HUES6 (cell line): ENCODE measurements around the gene RHBDD2.
"Not testable (repeated sequence)": the region's sequence is repeated elsewhere in the genome, so short reads cannot be mapped to it uniquely, and the experiment has no call there.

ENCODE experiments used
- H3K27ac ChIP-seq: 2 replicates; pipeline ENCODE4 v1.7.0; 2013; ENCODE audit warnings: low read depth, mild to moderate bottlenecking, low read length, inconsistent platforms
- H3K27me3 ChIP-seq: 2 replicates; pipeline ENCODE4 v1.6.1; 2013; ENCODE audit warnings: low read length; ENCODE audit not compliant: control insufficient read depth, insufficient read depth
- H3K36me3 ChIP-seq: 2 replicates; pipeline ENCODE4 v1.6.1; 2013; ENCODE audit warnings: low read length; ENCODE audit not compliant: control insufficient read depth, insufficient read depth
- H3K4me1 ChIP-seq: 2 replicates; pipeline ENCODE4 v1.6.1; 2013; ENCODE audit warnings: low read length; ENCODE audit not compliant: control insufficient read depth, insufficient read depth
- H3K4me3 ChIP-seq: 2 replicates; pipeline ENCODE4 v1.5.1; 2013; ENCODE audit warnings: low read depth, low read length
- H3K9ac ChIP-seq: one replicate; pipeline ENCODE4 v1.6.1; 2013; ENCODE audit warnings: mild to moderate bottlenecking, low read length
- H3K9me3 ChIP-seq: 2 replicates; pipeline ENCODE4 v1.6.1; 2013; ENCODE audit warnings: low read depth, low read length; ENCODE audit not compliant: control insufficient read depth, insufficient read depth

Gene RHBDD2

DNA sequence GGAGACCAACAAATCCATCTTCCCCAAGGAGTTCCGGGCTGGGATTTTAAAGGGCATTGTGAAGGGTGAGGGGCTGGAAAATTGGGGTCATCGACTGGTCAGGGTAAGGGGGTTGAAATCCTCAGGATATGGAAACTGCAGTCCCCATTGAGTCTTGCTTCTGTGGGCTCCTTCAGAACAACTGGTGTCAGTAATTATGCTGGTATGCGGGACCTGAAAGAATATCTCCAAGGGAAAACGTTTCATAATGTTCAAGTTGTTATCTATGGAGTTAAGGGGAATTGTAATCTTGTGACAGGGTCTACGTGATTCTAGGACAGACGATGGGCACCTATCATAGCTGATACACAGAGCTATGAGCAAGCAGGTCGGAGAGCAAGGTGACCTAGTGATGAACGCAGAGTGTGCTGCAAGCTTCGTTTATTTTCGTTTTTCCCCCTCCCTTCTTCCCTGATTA lies 494 bp upstream of the RHBDD2 start:
- peak overlapping the region; percentile 8 for H3K9ac ChIP-seq
- peak overlapping the region; percentile 50 for H3K4me3 ChIP-seq
- no peaks in the 10 kb centered on the region for H3K27me3 ChIP-seq
- peaks cover 29% of the 10 kb centered on the region for H3K4me1 ChIP-seq
- H3K9me3 ChIP-seq, result no peaks in the 10 kb centered on the region
- H3K27ac ChIP-seq, result no peak overlapping the region
- peaks cover 22% of the 10 kb centered on the region for H3K36me3 ChIP-seq

DNA sequence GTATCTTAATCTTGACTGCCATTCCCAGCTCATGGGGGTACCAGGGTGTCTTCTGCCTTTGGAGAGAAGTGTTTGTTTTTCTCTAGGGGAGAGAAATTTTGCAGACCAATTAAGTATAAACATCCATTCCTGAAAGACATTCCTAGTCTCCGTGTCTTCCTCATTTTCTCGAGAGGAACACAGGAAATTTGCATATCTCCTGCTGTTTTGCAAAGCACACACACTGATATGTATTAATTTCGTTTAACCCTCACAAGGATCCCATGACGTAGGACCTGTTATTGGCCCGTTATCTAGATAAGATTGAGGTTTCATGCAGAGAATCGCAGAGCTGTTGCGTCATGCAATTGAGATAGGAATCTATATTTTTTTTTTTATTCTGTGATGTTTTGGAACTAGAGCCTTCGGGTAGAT lies 944 bp downstream of the RHBDD2 start:
- Histone ChIP-seq H3K4me3 (peak overlapping the region; percentile 80), H3K27ac (no peak overlapping the region), H3K27me3 (no peaks in the 10 kb centered on the region), H3K9ac (peak overlapping the region; percentile 87), H3K4me1 (peaks cover 29% of the 10 kb centered on the region), H3K36me3 (peaks cover 35% of the 10 kb centered on the region), H3K9me3 (no peaks in the 10 kb centered on the region)

DNA sequence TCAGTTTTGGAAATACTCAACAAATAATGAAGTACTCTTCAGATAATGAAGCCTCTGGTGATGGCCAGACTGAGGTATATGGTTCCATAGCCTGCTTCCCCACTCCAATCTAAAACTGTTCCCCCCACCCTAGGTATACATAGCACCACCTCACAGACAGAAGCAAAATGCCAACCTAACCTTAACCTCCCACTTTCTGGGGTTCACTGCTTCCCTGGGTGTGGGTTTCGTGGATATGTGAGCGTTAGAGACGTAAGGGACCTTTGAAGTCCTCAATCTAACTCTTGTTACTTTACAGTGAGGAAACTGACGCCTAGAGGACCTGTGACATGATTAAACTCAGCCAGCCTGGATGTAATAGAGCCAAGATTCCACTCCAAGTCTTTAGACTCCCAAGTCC lies 1.4 kb downstream of the RHBDD2 start:
- H3K9ac ChIP-seq, result no peak overlapping the region
- H3K9me3 ChIP-seq, result no peaks in the 10 kb centered on the region
- no peaks in the 10 kb centered on the region for H3K27me3 ChIP-seq
- peaks cover 40% of the 10 kb centered on the region for H3K36me3 ChIP-seq
- peaks cover 29% of the 10 kb centered on the region for H3K4me1 ChIP-seq
- H3K27ac ChIP-seq, result no peak overlapping the region
- H3K4me3 ChIP-seq, result peak overlapping the region; percentile 80; the same call in 1 of the 2 replicates

DNA sequence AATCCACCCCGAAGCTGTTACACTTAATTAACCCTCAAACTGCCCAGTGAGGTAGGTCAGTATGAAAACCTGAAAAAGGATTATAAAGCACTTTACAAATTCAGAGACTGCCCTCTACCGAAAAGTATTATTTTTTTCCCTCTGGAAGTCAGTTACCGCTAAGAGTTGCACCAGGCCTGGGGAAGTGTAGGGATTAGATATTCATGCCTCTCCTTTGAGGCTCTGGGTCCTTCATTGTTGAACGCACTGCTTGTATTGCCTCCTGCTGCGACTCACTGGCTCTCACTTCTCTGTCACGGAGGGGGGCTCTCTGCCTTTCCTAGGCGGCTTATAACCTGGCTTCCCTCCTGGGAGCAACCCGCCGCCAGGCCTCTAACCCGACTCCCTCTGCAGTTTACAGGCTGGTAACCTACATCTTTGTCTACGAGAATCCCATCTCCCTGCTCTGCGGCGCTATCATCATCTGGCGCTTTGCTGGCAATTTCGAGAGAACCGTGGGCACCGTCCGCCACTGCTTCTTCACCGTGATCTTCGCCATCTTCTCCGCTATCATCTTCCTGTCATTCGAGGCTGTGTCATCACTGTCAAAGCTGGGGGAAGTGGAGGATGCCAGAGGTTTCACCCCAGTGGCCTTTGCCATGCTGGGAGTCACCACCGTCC lies 2.7 kb downstream of the RHBDD2 start:
- no peaks in the 10 kb centered on the region for H3K27me3 ChIP-seq
- no peaks in the 10 kb centered on the region for H3K9me3 ChIP-seq
- no peak overlapping the region for H3K9ac ChIP-seq
- peaks cover 52% of the 10 kb centered on the region for H3K36me3 ChIP-seq
- peaks cover 24% of the 10 kb centered on the region for H3K4me1 ChIP-seq
- H3K27ac ChIP-seq, result no peak overlapping the region
- H3K4me3 ChIP-seq, result no peak overlapping the region

GRCh38 chr7:75883265-75883824 lies 4.5 kb downstream of the RHBDD2 start:
- H3K27me3 ChIP-seq, H3K27ac ChIP-seq, H3K9me3 ChIP-seq, H3K4me3 ChIP-seq, H3K9ac ChIP-seq: not testable (repeated sequence)
- H3K4me1 ChIP-seq, result peaks cover 19% of the 10 kb centered on the region
- peaks cover 67% of the 10 kb centered on the region for H3K36me3 ChIP-seq

DNA sequence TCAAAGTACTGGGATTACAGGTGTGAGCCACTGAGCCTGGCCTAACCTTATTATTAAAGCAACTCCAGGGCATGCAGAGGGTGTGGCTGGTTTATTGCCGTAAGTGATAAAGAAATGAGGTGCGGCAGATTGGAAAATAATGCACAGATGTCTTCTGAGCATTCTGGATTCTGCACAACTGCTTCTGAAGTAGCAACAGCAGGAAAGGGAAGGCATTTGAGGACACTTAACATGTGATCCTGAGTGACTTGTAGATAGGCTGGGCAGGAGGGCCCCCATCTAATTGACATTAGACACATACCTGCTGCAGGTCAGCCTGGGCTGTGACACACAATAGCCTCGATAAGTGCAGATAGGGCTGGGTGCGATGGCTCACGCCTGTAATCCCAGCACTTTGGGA lies 5.6 kb downstream of the RHBDD2 start:
- peaks cover 16% of the 10 kb centered on the region for H3K4me1 ChIP-seq
- H3K4me3 ChIP-seq, result no peak overlapping the region
- no peaks in the 10 kb centered on the region for H3K27me3 ChIP-seq
- H3K9ac ChIP-seq, result no peak overlapping the region
- H3K27ac ChIP-seq, result no peak overlapping the region
- H3K36me3 ChIP-seq, result peaks cover 76% of the 10 kb centered on the region
- H3K9me3 ChIP-seq, result no peaks in the 10 kb centered on the region

- Histone ChIP-seq H3K9ac (no peak overlapping the region), H3K27me3 (no peaks in the 10 kb centered on the region), H3K27ac (no peak overlapping the region), H3K36me3 (peaks cover 78% of the 10 kb centered on the region), H3K4me3 (no peak overlapping the region), H3K9me3 (no peaks in the 10 kb centered on the region), H3K4me1 (peaks cover 14% of the 10 kb centered on the region)
Observed at GRCh38 chr7:75885036-75885435, 6.2 kb downstream of the RHBDD2 start.

DNA sequence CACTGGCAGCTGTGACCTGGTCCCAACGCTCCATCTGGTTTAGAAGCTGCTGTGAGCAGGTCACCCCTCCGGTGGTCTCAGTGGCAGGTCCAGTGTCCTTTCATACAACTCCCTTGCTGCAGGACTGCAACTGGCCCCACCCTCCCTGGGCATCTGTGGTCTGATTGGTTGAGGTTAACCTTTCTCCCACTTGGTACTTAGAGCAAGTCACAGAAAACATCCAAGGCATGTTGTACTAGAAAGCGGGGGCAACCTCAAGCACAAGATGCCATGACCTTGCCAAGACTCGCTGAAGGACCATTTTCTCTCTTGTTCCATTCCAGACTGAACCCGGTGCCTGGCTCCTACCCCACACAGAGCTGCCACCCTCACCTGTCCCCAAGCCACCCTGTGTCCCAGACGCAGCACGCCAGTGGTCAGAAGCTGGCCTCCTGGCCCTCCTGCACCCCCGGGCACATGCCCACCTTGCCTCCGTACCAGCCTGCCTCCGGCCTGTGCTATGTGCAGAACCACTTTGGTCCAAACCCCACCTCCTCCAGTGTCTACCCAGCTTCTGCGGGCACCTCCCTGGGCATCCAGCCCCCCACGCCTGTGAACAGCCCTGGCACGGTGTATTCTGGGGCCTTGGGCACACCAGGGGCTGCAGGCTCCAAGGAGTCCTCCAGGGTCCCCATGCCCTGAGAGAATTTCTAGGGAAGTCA lies 9.0 kb downstream of the RHBDD2 start:
- H3K27ac ChIP-seq, result no peak overlapping the region
- H3K36me3 ChIP-seq, result peaks cover 61% of the 10 kb centered on the region

DNA sequence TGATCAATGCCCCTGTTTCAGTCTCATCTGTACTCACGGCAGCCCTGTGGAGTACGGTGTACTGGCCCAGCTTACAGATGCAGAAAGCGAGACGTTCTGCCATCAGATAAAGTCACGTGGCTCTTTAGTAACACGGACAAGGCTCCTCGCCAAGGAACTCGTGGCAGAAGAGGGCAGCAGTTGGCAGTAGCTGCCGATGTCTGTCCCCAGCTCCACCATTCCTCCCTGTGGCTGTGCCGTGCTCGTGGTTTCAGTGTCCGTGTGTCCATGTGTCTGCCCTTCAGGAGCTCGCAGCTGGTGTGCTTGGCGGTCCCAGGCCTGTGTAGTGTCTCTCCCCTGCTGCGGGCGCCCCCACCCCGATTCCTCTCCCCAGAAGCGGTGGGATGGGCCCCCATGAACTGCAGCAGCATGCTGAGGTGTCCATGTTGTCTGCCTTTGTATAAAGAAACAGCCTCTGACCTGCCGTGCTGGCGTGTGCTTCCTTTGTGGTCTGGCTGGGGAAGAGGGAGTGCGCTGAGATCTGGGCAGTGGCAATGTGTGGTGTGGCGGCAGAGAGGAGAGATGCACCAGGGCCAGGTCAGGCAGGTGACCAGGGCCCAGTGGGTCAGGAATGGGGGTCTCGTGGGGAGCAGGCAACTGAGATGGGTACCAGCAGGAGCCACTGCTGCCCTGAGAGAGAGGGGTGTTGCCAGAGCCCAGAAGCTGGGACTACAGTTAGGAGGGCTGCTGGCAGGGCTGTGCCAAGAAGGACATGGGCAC lies 9.8 kb downstream of the RHBDD2 start:
- Histone ChIP-seq H3K36me3 (peaks cover 54% of the 10 kb centered on the region), H3K9me3 (no peaks in the 10 kb centered on the region), H3K27me3 (no peaks in the 10 kb centered on the region), H3K4me3 (no peak overlapping the region), H3K27ac (no peak overlapping the region), H3K9ac (no peak overlapping the region), H3K4me1 (no peaks in the 10 kb centered on the region)

More for the DNA sequence above, 9.0 kb downstream of the RHBDD2 start:
- Histone ChIP-seq H3K9ac (no peak overlapping the region), H3K27me3 (no peaks in the 10 kb centered on the region), H3K9me3 (no peaks in the 10 kb centered on the region), H3K4me1 (no peaks in the 10 kb centered on the region), H3K4me3 (no peak overlapping the region)

GRCh38 chr7:75889223-75889825 lies 10.5 kb downstream of the RHBDD2 start:
- H3K4me1 ChIP-seq, result no peaks in the 10 kb centered on the region
- no peak overlapping the region for H3K9ac ChIP-seq
- no peaks in the 10 kb centered on the region for H3K9me3 ChIP-seq
- H3K4me3 ChIP-seq, result no peak overlapping the region
- peaks cover 48% of the 10 kb centered on the region for H3K36me3 ChIP-seq
- no peak overlapping the region for H3K27ac ChIP-seq
- no peaks in the 10 kb centered on the region for H3K27me3 ChIP-seq
